GM18499 (cell line): ENCODE results near the gene TNP2.
"Not testable (repeated sequence)": the region's sequence is repeated elsewhere in the genome, so short reads cannot be mapped to it uniquely, and the experiment has no call there.

Experiments used
- ATAC-seq: cut with Tn5 transposase; IDR thresholded peaks from one replicate; pipeline ENCODE4 v1.9.1; 2021; ENCODE audit warnings: moderate number of reproducible peaks; ENCODE audit not compliant: insufficient read depth, unreplicated experiment

The TNP2 gene

DNA sequence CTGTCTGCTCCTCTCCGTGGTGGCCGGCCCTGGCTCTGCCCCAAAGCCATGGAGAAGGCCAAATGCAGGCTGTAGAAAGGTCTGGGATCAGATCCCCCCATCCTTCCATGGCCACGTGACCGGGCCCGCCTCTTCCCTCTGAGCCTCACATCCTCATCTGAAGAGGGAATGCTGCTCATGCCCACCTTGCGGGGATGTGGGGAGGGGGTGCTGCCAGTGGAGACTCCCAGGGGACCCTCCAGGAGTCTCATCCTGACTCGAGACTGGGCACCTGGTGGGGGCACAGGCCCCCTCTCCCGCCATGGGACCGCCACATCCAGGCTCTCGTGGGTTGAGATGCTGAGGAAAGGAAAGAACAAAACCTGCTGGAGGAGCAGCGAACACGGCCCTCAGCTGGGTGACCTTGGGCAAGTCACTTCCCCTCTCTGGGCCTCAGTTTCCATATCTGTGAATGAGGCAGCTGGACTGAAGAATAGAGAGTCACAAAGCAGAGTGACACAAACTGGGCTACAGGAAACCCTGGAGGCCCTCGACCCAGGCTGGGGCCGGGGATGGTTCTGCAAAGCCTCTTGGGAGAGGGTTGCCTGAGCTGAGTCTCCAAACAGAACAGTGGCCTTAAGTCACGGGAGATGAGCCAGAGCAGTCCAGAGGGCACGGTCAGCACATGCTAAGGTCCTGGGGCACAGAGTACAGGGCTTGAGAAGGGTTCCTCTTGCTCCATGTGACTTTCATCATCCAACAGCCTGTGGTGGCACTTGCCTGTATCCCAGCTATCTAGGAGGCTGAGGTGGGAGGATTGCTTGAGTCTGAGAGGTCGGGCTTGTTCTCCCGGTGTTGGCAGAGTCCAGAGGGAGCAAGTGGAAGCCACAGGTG, 43.2 kb downstream of the TNP2 start:
- no peak for ATAC-seq

DNA sequence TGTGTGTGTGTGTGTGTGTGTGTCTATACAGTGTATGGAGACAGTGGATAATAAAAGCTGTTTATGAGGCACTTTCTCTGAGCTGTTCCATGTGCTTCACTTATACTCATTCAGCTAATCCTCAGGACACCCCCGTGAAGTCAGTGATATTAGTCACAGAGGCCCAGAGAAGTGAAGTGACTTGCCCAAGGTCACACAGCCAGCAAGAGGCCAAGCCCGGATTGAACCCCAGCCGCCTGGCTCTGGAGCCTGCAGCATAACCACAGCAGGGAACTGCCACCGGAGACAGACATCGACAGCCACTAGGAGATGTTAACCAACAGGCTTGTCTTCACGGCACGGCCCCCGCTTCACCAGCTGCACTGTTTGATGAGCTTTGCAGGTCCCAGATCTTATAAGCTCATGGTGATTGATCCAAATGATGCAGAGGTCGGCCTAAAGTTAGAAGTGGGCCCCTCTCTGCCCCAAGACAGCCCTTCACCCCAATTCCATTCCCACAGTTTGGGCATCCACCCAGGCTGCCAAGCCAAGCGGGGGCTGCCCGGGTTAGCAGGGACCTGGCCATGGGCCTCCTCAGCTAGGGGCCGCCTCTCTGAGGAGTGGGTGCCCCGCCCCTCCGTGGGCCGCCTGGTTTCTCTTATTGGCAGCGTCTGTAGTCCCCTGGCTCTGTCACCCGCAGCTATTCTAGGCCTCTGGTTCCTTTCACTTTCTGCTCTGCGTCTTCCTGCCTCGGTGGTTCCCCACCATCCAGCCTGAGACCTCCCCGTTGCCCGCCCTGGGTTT, 44.0 kb downstream of the TNP2 start:
- peak; percentile 75 for ATAC-seq

DNA sequence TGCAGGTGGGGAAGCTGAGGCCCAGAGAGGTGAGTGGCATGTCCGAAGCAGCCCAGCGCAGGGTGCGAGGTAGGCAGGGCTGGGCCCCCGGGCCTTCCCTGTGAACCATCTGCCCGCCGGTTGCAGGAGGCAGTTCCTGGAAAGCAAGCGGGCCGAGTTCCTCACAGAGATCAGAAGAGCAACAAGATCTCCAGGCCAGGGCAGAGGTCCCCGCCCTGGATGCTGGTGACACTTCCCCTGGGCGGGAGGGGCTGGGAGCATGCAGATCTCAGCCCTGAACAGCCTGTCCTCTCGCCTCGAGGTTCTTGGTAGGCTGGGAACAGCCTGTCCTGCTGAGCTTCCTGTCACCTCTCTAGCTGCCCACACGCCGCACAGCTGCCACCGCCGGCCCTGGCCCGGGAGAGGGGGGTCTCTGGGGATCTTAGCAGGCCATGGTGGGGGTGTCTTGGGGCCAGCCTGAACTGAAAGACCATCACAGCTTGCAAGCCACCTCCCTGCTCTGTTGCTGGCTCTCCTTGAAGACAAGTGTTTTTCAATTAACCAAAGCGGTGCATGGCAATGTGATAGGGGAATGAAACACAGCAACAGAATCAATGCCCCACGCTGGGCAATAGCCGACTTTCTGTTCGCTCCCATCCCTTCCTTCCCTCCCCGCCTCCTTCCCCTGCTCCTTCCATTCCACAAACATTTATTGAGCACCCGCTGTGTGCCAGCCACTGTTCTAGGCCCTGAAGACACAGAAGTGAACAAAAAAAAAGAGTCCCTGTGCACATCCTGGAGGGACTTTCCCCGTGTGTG, 44.8 kb downstream of the TNP2 start:
- ATAC-seq, result no peak

DNA sequence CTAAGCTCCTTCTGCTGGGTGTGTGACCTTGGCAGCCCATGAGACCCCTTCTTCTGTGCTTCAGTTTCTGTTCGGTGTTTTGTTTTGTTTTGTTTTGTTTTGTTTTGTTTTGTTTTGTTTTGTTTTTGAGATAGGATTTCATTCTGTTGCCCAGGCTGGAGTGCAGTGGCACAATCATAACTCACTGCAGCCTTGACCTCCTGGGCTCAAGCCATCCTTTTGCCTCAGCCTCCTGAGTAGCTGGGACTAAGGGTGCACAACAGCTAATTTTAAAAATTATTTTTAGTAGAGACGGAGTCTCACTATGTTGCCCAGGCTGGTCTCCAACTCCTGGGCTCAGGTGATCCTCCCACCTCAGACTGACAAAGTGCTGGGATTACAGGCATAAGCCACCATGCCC, 48.6 kb downstream of the TNP2 start:
- ATAC-seq, result not testable (repeated sequence)

DNA sequence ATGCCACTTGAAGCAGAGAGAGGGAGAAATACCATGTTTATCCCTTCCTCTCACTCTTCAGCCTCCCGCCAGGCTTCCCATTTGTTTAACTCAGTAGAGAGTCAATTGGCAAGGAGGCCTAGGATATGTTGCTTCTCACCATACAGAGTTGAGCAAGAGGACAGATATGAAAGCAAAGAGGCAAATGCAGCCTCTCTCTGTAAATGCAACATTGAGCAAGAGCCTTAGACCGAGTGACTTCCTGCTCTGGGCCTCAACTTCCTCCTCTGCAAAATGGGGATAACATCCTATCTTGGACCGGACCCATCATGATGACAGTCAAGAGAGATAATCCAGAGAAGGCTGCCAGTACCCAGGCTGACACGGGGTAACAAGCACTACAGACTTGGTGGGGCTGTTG, 49.9 kb downstream of the TNP2 start:
- no peak for ATAC-seq

DNA sequence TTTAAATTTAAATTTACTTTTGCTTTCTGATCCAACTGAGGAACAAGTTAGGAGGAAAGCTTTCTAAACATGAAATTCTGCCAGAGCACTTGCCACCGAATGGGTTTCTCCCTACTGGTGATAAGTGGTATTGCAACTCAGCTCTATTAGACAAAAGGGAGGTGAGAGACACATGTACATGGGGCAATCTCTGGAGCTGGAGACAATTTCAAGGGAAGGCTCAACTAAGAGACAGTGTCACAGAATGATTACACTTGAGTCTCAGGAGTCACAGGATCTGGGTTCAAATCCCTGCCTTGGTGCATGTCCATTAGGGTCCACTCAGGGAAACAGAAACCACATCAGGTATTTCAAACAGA, 50.5 kb downstream of the TNP2 start:
- no peak for ATAC-seq
